GM23338 (cell line): ENCODE data around the gene NLRP6. TPM values are rescaled to one million over a fixed set of nuclear protein-coding genes. Genes with fewer than 3 reads are reported as not detected.

ENCODE experiments used
- ATAC-seq: fragments of 200-7000 bp; cut with Tn5 transposase; 3 replicates; pipeline ENCODE4 v1.9.1; 2020
- DNase-seq: peaks from one replicate; pipeline ENCODE4 v3.0.0-alpha.2; 2015; ENCODE audit warnings: low spot score
- H2AFZ ChIP-seq: fragments of 200-600 bp; sonication (generic); 2 replicates; pipeline ENCODE4 v1.8.0; 2016; ENCODE audit warnings: antibody characterized with exemption, mild to moderate bottlenecking, moderate library complexity
- H3F3A ChIP-seq: fragments of 200-600 bp; sonication (generic); replicated peaks from 2 replicates; pipeline ENCODE4 v1.8.0; 2017; ENCODE audit warnings: antibody characterized with exemption, mixed run types, low read depth
- H3K27ac ChIP-seq: fragments of 200-600 bp; sonication (generic); 2 replicates; pipeline ENCODE4 v1.6.1; 2016; ENCODE audit warnings: low read depth
- H3K27me3 ChIP-seq: fragments of 200-600 bp; sonication (generic); 2 replicates; pipeline ENCODE4 v1.8.0; 2016; ENCODE audit warnings: mild to moderate bottlenecking, mixed run types, moderate library complexity; ENCODE audit not compliant: insufficient read depth
- H3K36me3 ChIP-seq: fragments of 200-600 bp; sonication (generic); 2 replicates; pipeline ENCODE4 v1.8.0; 2016; ENCODE audit warnings: mild to moderate bottlenecking; ENCODE audit not compliant: insufficient read depth
- H3K4me1 ChIP-seq: fragments of 200-600 bp; sonication (generic); 2 replicates; pipeline ENCODE4 v1.8.0; 2016; ENCODE audit warnings: mild to moderate bottlenecking, moderate library complexity; ENCODE audit not compliant: insufficient read depth
- H3K4me2 ChIP-seq: fragments of 200-600 bp; sonication (generic); 2 replicates; pipeline ENCODE4 v1.7.1; 2017; ENCODE audit warnings: mixed run types
- H3K4me3 ChIP-seq: fragments of 200-600 bp; sonication (generic); 2 replicates; pipeline ENCODE4 v1.6.1; 2016; ENCODE audit warnings: mixed run types
- H3K79me2 ChIP-seq: fragments of 200-600 bp; sonication (generic); replicated peaks from 2 replicates; pipeline ENCODE4 v1.8.0; 2017; ENCODE audit warnings: mild to moderate bottlenecking; ENCODE audit not compliant: insufficient read depth
- H3K9me2 ChIP-seq: fragments of 200-600 bp; sonication (generic); 2 replicates; pipeline ENCODE4 v1.8.0; 2017; ENCODE audit not compliant: insufficient read depth
- H4K20me1 ChIP-seq: fragments of 200-600 bp; sonication (generic); replicated peaks from 2 replicates; pipeline ENCODE4 v1.8.0; 2017; ENCODE audit warnings: mild to moderate bottlenecking; ENCODE audit not compliant: insufficient read depth
- H3K27ac Mint-ChIP-seq: 2 replicates; pipeline ENCODE4 v1.8.0; 2020; ENCODE audit warnings: inconsistent platforms, mild to moderate bottlenecking, moderate library complexity, mixed read lengths
- H3K27me3 Mint-ChIP-seq: 3 replicates; pipeline ENCODE4 v1.8.0; 2022; ENCODE audit warnings: low read depth, mild to moderate bottlenecking, moderate library complexity, mixed read lengths, inconsistent platforms; ENCODE audit not compliant: insufficient read depth, poor library complexity
- H3K36me3 Mint-ChIP-seq: 3 replicates; pipeline ENCODE4 v1.8.0; 2021; ENCODE audit warnings: low read depth, mild to moderate bottlenecking, inconsistent platforms, moderate library complexity, mixed read lengths
- H3K4me1 Mint-ChIP-seq: 3 replicates; pipeline ENCODE4 v1.8.0; 2020; ENCODE audit warnings: mild to moderate bottlenecking, inconsistent platforms, mixed read lengths
- H3K4me3 Mint-ChIP-seq: 3 replicates; pipeline ENCODE4 v1.8.0; 2021; ENCODE audit warnings: moderate library complexity, mild to moderate bottlenecking, inconsistent platforms, mixed read lengths
- H3K9me3 Mint-ChIP-seq: 3 replicates; pipeline ENCODE4 v1.8.0; 2020; ENCODE audit warnings: moderate library complexity, mild to moderate bottlenecking, inconsistent platforms, mixed read lengths
- EZH2 ChIP-seq: fragments of 200-600 bp; sonication (generic); IDR thresholded peaks from one replicate; pipeline ENCODE4 v1.8.0; 2017; ENCODE audit warnings: antibody characterized with exemption, mild to moderate bottlenecking, low read depth; ENCODE audit not compliant: unreplicated experiment
- EZH2phosphoT487 ChIP-seq: fragments of 200-600 bp; sonication (generic); IDR thresholded peaks from one replicate; pipeline ENCODE4 v1.8.1; 2018; ENCODE audit warnings: antibody characterized with exemption; ENCODE audit not compliant: unreplicated experiment
- JUNB ChIP-seq: IDR thresholded peaks from one replicate; pipeline ENCODE4 v1.6.1; 2016; ENCODE audit warnings: antibody characterized with exemption; ENCODE audit not compliant: unreplicated experiment
- NANOG ChIP-seq: IDR thresholded peaks from 2 replicates; pipeline ENCODE4 v1.6.1; 2016; ENCODE audit warnings: antibody characterized with exemption, borderline replicate concordance
- POLR2AphosphoS5 ChIP-seq: IDR thresholded peaks from 2 replicates; pipeline ENCODE4 v1.6.1; 2016; ENCODE audit warnings: antibody characterized with exemption, low read depth
- STAT1 ChIP-seq: IDR thresholded peaks from one replicate; pipeline ENCODE4 v1.6.1; 2016; ENCODE audit warnings: antibody characterized with exemption; ENCODE audit not compliant: unreplicated experiment
- ZNF114 ChIP-seq: fragments of 250-450 bp; sonication (Bioruptor Pico); IDR thresholded peaks from 2 replicates; pipeline ENCODE4 v1.5.0; 2020; ENCODE audit warnings: mild to moderate bottlenecking, moderate library complexity
- polyA plus RNA-seq: library from polyadenylated mRNA; unstranded; fragments of >200 nt; fragmentation: Nextera tagmentation; extraction: Ambion mirVana; gene quantifications from 2 replicates; pipeline ENCODE4 v1.2.1, GENCODE V29; 2016
- total RNA-seq: library from RNA; depleted of rRNA; stranded (reverse); fragments of >200 nt; shearing (Covaris generic); gene quantifications from 2 replicates; pipeline ENCODE4 v1.2.3, GENCODE V29; 2014
- TF ChIP-seq, protein P1 (sequence below): fragments of 250-450 bp; sonication (Bioruptor Pico); IDR thresholded peaks from 2 replicates; pipeline ENCODE4 v1.5.0; 2020; ENCODE audit warnings: mild to moderate bottlenecking, moderate library complexity
- TF ChIP-seq, protein P2 (sequence below): IDR thresholded peaks from 2 replicates; pipeline ENCODE4 v1.6.1; 2016; ENCODE audit warnings: antibody characterized with exemption
- TF ChIP-seq, protein P3 (sequence below): IDR thresholded peaks from one replicate; pipeline ENCODE4 v1.6.1; 2018; ENCODE audit warnings: antibody characterized with exemption; ENCODE audit not compliant: unreplicated experiment
- TF ChIP-seq, protein P4 (sequence below), 2 experiments: fragments of 200-600 bp in 1 of 2; sonication (generic) in 1 of 2; conservative IDR thresholded peaks; 2 replicates each; pipeline versions ENCODE4 v1.5.1 to v1.6.1; 2016 to 2017; ENCODE audit warnings: antibody characterized with exemption in 2 of 2, low read depth in 2 of 2, mild to moderate bottlenecking in 2 of 2, moderate library complexity in 1 of 2

The NLRP6 gene
- total and polyA plus RNA-seq, 2 experiments from 2014 or later = 0.15 to 0.73 TPM

DNA sequence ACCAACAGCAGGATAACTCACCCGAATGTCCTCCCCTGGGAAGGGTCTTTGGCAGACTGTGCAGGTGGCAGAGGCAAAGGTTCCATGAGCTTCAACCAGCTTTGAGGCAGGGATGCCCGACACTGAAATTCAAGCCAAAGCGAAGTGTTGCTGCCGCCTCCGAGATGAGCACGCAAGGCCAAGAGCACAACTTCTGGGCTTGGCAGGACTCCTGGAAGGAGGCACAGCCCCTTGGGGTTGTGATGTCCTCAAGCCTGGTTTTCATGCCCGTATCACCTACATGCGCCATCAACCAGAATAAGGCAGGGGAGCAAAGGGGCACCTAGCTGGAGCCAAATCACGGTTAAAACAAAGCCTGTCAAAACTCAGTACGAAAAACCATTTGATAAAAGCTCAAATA is 47.8 kb upstream of the NLRP6 start:
- Histone ChIP-seq H3K4me1 (peaks cover 3% of the 10 kb centered on the region; the same call in 1 of the 2 replicates), H3K4me2 (no peak overlapping the region), H3K27me3 (no peaks in the 10 kb centered on the region), H3K79me2 (peaks cover 7% of the 10 kb centered on the region; the same call in 1 of the 2 replicates), H3F3A (no peaks in the 10 kb centered on the region), H3K9me2 (no peaks in the 10 kb centered on the region), H3K27ac (no peak overlapping the region), H2AFZ (no peak overlapping the region), H4K20me1 (peaks cover 3% of the 10 kb centered on the region; the same call in 1 of the 2 replicates), H3K36me3 (no peaks in the 10 kb centered on the region), H3K4me3 (no peak overlapping the region)
- Mint-ChIP-seq H3K4me3 (no peak overlapping the region), H3K36me3 (no peaks in the 10 kb centered on the region; the same call in 2 of the 3 replicates), H3K9me3 (no peaks in the 10 kb centered on the region), H3K27ac (no peak overlapping the region), H3K27me3 (peaks cover 7% of the 10 kb centered on the region), H3K4me1 (0 out of 3 replicates have a peak, but pooled peaks cover 3% of the 10 kb centered on the region)
- ATAC-seq = no peak
- no peak for DNase-seq
- no peak for TF ChIP-seq NANOG
- no peak for TF ChIP-seq EZH2phosphoT487
- TF ChIP-seq, protein P1, sequence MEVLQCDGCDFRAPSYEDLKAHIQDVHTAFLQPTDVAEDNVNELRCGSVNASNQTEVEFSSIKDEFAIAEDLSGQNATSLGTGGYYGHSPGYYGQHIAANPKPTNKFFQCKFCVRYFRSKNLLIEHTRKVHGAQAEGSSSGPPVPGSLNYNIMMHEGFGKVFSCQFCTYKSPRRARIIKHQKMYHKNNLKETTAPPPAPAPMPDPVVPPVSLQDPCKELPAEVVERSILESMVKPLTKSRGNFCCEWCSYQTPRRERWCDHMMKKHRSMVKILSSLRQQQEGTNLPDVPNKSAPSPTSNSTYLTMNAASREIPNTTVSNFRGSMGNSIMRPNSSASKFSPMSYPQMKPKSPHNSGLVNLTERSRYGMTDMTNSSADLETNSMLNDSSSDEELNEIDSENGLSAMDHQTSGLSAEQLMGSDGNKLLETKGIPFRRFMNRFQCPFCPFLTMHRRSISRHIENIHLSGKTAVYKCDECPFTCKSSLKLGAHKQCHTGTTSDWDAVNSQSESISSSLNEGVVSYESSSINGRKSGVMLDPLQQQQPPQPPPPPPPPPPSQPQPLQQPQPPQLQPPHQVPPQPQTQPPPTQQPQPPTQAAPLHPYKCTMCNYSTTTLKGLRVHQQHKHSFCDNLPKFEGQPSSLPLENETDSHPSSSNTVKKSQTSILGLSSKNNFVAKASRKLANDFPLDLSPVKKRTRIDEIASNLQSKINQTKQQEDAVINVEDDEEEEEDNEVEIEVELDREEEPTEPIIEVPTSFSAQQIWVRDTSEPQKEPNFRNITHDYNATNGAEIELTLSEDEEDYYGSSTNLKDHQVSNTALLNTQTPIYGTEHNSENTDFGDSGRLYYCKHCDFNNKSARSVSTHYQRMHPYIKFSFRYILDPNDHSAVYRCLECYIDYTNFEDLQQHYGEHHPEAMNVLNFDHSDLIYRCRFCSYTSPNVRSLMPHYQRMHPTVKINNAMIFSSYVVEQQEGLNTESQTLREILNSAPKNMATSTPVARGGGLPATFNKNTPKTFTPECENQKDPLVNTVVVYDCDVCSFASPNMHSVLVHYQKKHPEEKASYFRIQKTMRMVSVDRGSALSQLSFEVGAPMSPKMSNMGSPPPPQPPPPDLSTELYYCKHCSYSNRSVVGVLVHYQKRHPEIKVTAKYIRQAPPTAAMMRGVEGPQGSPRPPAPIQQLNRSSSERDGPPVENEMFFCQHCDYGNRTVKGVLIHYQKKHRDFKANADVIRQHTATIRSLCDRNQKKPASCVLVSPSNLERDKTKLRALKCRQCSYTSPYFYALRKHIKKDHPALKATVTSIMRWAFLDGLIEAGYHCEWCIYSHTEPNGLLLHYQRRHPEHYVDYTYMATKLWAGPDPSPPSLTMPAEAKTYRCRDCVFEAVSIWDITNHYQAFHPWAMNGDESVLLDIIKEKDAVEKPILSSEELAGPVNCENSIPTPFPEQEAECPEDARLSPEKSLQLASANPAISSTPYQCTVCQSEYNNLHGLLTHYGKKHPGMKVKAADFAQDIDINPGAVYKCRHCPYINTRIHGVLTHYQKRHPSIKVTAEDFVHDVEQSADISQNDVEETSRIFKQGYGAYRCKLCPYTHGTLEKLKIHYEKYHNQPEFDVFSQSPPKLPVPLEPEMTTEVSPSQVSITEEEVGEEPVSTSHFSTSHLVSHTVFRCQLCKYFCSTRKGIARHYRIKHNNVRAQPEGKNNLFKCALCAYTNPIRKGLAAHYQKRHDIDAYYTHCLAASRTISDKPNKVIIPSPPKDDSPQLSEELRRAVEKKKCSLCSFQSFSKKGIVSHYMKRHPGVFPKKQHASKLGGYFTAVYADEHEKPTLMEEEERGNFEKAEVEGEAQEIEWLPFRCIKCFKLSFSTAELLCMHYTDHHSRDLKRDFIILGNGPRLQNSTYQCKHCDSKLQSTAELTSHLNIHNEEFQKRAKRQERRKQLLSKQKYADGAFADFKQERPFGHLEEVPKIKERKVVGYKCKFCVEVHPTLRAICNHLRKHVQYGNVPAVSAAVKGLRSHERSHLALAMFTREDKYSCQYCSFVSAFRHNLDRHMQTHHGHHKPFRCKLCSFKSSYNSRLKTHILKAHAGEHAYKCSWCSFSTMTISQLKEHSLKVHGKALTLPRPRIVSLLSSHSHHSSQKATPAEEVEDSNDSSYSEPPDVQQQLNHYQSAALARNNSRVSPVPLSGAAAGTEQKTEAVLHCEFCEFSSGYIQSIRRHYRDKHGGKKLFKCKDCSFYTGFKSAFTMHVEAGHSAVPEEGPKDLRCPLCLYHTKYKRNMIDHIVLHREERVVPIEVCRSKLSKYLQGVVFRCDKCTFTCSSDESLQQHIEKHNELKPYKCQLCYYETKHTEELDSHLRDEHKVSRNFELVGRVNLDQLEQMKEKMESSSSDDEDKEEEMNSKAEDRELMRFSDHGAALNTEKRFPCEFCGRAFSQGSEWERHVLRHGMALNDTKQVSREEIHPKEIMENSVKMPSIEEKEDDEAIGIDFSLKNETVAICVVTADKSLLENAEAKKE (CRISPR knock-in tag) = no peak
- TF ChIP-seq, protein P2, sequence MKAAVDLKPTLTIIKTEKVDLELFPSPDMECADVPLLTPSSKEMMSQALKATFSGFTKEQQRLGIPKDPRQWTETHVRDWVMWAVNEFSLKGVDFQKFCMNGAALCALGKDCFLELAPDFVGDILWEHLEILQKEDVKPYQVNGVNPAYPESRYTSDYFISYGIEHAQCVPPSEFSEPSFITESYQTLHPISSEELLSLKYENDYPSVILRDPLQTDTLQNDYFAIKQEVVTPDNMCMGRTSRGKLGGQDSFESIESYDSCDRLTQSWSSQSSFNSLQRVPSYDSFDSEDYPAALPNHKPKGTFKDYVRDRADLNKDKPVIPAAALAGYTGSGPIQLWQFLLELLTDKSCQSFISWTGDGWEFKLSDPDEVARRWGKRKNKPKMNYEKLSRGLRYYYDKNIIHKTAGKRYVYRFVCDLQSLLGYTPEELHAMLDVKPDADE = no peak
- no peak for TF ChIP-seq EZH2
- TF ChIP-seq POLR2AphosphoS5 = no peak
- TF ChIP-seq, protein P3, sequence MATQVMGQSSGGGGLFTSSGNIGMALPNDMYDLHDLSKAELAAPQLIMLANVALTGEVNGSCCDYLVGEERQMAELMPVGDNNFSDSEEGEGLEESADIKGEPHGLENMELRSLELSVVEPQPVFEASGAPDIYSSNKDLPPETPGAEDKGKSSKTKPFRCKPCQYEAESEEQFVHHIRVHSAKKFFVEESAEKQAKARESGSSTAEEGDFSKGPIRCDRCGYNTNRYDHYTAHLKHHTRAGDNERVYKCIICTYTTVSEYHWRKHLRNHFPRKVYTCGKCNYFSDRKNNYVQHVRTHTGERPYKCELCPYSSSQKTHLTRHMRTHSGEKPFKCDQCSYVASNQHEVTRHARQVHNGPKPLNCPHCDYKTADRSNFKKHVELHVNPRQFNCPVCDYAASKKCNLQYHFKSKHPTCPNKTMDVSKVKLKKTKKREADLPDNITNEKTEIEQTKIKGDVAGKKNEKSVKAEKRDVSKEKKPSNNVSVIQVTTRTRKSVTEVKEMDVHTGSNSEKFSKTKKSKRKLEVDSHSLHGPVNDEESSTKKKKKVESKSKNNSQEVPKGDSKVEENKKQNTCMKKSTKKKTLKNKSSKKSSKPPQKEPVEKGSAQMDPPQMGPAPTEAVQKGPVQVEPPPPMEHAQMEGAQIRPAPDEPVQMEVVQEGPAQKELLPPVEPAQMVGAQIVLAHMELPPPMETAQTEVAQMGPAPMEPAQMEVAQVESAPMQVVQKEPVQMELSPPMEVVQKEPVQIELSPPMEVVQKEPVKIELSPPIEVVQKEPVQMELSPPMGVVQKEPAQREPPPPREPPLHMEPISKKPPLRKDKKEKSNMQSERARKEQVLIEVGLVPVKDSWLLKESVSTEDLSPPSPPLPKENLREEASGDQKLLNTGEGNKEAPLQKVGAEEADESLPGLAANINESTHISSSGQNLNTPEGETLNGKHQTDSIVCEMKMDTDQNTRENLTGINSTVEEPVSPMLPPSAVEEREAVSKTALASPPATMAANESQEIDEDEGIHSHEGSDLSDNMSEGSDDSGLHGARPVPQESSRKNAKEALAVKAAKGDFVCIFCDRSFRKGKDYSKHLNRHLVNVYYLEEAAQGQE = no peak
- no peak for TF ChIP-seq JUNB
- TF ChIP-seq STAT1 = no peak
- TF ChIP-seq, protein P4, sequence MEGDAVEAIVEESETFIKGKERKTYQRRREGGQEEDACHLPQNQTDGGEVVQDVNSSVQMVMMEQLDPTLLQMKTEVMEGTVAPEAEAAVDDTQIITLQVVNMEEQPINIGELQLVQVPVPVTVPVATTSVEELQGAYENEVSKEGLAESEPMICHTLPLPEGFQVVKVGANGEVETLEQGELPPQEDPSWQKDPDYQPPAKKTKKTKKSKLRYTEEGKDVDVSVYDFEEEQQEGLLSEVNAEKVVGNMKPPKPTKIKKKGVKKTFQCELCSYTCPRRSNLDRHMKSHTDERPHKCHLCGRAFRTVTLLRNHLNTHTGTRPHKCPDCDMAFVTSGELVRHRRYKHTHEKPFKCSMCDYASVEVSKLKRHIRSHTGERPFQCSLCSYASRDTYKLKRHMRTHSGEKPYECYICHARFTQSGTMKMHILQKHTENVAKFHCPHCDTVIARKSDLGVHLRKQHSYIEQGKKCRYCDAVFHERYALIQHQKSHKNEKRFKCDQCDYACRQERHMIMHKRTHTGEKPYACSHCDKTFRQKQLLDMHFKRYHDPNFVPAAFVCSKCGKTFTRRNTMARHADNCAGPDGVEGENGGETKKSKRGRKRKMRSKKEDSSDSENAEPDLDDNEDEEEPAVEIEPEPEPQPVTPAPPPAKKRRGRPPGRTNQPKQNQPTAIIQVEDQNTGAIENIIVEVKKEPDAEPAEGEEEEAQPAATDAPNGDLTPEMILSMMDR (conservative IDR thresholded peaks at IDR 0.05; ENCODE audit: low read depth in 2 of 2) = no peak
- TF ChIP-seq ZNF114 (CRISPR knock-in tag) = no peak
